Stimulated activated CD4-positive, alpha-beta T cell treated with anti-CD3 and anti-CD28 coated beads, TNF-alpha, amount 100 ng/mL, for 1 hour (primary cell): ENCODE data around the gene FZR1.
"Not testable (repeated sequence)": the region's sequence is repeated elsewhere in the genome, so short reads cannot be mapped to it uniquely, and the experiment has no call there.

Experiments used
- DNase-seq, 3 donors: peaks; one replicate each; pipeline ENCODE4 v3.0.0-alpha.2; 2020; ENCODE audit warnings: low read depth in 3 of 3, low spot score in 1 of 3

The FZR1 gene

DNA sequence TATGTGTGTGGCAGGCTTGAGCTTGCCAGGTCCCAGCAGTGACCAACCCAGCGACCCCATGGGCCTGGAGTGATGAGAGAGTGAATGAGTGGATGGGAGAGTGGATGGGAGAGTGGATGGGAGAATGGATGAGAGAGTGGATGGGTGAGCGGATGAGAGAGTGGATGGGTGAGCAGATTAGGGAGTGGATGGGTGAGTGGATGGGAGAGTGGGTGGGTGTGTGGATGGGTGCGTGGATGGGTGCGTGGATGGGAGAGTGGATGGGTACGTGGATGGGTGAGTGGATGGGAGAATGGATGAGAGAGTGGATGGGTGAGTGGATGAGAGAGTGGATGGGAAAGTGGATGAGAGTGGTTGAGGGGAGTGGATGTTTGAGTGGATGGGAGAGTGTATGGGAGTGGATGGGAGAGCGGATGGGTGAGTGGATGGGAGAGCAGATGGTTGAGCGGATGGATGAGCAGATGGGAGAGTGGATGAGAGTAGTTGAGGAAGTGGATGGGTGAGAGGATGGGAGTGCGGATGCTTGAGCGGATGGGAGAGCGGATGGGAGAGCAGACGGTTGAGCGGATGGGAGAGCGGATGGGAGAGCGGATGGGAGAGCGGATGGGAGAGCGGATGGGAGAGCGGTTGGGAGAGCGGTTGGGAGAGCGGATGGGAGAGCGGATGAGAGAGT is 22.6 kb downstream of the FZR1 start:
- no peak for DNase-seq

GRCh38 chr19:3529299-3529698 is 23.2 kb downstream of the FZR1 start:
- DNase-seq = not testable (repeated sequence)

- no peak for DNase-seq
Observed at GRCh38 chr19:3530389-3530788, 24.3 kb downstream of the FZR1 start.

DNA sequence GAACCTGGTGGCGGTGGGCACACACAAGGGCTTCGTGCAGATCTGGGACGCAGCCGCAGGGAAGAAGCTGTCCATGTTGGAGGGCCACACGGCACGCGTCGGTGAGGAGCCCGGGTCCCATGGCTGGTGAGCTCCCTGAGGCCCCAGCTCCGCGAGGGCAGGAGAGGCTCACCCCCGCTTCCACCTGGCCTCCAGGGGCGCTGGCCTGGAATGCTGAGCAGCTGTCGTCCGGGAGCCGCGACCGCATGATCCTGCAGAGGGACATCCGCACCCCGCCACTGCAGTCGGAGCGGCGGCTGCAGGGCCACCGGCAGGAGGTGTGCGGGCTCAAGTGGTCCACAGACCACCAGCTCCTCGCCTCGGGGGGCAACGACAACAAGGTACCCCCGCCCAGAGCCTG is 25.6 kb downstream of the FZR1 start:
- no peak for DNase-seq

DNA sequence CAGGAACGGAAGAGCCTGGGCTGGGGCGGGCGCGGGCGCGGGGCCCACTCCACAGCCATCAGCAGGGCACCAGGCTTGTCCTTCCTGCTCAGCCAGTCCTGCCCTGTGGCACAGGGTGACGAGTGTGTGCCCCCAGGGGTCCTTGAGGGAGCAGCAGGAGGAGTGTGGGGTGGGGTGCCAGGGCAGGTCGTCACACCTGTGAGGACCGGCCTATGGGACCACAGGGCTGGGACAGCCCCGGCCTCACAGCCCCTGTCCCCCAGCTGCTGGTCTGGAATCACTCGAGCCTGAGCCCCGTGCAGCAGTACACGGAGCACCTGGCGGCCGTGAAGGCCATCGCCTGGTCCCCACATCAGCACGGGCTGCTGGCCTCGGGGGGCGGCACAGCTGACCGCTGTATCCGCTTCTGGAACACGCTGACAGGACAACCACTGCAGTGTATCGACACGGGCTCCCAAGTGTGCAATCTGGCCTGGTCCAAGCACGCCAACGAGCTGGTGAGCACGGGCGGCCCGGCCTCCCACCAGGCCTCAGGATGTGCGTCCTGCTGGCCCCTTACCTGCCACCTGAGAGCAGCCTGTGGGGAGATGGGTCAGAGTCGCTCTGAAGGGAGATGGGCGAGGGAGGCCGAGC is 26.2 kb downstream of the FZR1 start:
- DNase-seq = no peak

DNA sequence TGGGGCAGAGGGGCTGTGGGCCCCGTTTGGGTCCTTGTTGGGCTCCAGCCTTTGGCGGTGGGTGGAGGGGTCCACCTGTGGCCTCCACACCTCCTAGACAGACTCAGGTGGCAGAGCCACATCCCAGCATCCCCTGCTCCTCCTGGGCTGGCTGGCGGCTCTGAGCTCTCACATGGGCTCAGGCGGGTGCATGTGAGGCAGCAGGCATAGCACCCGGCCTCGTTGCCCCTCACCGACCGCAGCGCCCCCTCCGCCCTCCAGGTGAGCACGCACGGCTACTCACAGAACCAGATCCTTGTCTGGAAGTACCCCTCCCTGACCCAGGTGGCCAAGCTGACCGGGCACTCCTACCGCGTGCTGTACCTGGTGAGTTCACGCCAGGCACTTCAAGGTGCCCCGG is 26.9 kb downstream of the FZR1 start:
- no peak for DNase-seq

DNA sequence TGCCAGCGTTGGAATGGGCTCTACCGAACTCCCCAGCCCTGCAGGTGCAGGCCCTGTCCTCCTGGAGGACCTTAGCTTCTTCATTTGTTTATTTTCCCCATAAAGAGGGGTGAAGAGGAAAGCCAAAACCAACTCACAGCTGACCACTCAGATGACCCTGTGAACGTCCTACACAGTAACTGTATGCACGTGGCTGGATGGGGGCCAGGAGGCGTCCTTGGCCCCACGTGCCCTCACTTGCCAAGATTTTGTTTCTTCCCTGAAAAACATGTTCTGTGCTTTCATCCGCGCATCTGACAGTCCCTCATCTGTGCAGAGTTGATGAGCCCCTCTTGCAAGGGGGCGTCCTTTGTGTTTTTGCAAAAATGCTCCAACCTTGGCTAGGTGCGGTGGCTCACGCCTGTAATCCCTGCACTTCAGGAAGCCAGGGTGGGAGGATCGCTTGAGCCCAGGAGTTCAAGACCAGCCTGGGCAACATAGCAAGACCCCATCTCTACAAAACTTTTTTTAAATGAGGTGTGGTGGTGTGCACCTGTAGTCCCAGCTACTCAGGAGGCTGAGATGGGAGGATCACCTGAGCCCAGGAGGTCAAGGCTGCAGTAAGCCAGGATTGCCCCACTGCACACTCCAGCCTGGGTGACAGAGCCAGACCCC is 27.6 kb downstream of the FZR1 start:
- DNase-seq = no peak

GRCh38 chr19:3534375-3535234 is 28.5 kb downstream of the FZR1 start:
- no peak for DNase-seq

DNA sequence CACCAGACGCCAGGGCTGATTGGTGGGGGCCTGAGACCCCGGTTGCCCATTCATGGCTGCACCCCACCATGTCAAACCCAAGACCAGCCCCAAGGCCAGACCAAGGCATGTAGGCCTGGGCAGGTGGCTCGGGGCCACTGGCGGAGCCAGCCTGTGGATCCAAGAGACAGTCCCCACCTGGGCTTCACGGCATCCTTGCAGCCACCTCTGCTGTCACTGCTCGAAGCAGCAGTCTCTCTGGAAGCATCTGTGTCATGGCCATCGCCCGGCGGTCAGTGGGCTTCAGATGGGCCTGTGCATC is 29.1 kb downstream of the FZR1 start:
- no peak for DNase-seq

- DNase-seq = no peak
Observed at GRCh38 chr19:3535563-3535965, 29.5 kb downstream of the FZR1 start.

DNA sequence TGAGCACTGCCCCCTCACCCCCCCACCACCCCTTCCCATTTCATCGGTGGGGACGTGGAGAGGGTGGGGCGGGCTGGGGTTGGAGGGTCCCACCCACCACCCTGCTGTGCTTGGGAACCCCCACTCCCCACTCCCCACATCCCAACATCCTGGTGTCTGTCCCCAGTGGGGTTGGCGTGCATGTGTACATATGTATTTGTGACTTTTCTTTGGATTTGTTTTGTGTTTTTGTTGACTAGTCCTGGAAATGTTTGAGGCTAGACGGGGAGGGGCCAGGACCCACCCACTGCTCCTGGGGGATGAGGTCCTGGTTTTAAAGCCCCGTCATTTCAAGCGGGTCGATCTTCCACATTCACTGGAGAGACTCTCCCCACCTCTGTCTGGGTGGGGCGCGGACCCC is 29.9 kb downstream of the FZR1 start:
- DNase-seq = no peak

DNA sequence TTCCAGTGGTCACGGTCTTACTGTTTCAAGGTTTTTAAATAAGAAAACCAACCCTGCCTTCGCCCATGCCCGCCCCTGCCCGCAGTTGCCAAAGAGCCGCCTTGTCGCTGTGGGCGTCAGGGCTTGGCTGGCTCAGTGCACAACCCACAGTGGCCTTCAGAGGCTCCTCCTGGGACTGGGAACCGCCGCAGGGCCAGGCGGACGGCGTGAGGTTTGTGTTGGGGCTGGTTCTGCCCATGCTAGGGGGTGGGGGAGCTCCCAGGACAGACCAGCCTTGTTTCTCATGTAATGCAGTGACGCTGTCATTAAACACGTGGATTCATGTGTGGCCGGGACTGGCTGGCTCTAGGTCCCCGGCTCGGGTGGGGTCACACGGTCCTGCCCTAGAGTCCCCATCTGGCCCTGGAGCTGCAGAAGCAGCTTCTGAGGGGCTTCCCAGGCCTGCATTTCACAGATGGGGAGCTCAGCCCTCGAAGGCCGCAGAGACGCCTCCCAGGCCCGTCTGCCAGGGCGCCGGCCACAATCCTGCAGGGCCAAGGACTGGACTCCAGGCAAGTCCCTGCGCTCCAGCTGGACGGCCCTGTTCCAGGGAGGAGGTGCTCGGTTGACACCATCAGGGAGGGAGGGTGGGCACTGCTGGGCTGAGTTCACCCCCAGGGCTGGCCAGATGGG is 30.5 kb downstream of the FZR1 start:
- no peak for DNase-seq

- no peak for DNase-seq
Observed at GRCh38 chr19:3537101-3537437, 31.0 kb downstream of the FZR1 start.

DNA sequence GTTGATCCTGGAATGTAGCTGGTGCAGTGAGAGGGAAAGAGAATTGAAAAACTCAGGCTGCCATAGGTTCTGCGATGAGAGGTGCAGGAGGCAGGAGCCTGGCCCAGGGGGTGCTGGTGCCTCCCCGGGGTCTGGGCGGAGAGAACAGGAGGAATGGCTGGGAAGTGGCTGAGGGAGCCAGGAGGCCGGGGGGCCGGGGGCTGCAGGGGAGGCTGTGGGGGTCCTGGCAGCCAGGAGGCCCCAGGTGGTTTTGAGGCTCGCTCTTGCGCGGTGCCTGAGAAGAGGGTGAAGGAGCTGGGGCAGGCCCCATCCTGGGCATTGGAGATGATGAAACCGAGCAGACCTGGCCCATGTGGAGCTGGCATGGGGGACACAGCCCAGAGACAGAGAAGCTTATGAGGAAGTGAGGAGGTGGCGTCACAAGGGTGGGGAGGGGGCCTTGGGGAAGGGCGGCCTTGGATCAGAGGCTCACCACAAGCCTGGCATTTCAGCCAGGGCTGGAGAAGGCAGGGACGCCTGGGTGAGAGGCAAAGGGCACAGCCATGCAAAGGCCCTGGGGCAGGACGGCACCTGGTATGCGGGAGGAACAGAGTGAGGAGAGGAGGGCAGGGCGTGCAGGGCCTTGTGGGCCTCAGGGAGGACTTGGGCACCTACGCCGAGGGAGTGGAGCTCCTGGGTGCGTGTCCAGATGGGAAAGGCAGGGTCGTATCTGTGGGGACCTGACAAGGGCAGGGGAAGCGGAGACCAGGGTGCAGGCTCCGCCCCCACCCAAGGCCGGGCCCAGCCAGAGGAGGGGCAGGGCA is 31.5 kb downstream of the FZR1 start:
- no peak for DNase-seq

DNA sequence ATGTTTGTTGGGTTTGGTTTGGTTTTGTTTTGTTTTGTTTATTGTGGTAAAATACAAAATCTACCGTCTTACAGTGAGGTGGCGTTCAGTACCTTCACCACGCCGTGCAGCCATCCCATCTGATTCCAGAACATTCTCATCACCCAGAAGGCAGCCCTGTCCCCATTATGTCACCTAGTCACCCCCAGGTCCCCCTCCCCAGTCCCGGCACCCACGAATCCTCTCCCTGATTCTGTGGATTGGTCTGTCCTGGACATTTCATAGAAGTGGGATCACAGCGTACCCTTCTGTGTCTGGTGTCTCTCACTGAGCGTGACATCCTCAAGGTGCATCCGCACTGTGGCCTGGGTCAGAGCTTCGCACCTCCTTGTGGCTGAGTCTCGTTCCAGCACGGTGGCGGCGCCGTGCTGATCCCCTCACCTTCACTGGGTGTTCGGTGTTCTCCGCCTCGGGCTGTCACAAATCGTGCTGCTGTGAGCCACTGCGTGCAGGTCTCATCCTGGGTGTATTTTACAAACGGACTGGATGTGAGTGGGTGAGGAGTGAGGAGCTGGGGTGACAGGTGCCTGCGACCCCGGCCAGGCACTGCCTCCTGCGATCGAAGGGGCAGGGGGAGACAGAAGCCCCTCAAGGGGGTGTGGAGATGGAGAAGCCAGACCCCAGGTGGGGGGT is 32.3 kb downstream of the FZR1 start:
- DNase-seq = no peak

DNA sequence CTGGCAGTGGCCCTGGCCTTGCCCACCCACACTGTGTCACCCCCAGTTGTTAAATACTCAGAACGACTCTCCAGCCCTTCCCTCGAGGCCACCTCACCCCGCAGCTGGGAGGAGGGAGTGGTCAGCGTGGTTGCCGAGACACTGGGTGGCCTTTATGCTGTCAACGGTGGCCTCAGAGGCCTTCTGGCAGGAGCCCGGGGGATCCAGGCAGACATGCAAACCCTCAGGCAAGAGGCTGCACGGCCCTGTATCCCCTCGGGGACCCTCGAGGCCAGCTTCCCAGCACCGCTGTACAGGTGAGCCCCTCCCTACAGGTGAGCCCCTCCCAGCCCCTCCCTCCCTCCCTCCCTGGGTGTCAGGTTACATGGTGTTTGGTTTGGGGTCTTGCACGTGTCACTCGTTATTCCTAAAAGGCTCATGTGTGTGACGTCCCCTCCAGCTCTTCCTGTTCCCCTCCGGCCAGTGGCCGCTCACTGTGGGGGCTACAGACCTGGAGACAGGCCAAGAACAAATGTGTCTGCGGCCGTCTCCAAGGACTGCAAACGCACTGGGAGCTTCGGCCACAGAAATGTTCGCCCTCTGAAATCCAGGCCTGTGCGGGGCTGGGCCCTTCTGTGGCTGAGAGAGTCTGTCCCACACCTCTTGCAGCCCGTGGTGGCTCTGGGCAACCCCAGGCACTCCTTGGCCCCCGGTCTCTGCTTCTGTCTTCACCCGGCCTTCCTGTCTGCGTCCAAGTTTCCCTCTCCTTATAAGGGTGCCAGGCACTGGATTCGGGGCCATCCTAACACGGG is 33.0 kb downstream of the FZR1 start, which contains the start of gene TEKTIP1:
Gene TEKTIP1 (plus strand): TSS at position 210 of the 791 bp plus-strand sequence. CDS start 4 bp downstream, at position 214.
- no peak for DNase-seq

DNA sequence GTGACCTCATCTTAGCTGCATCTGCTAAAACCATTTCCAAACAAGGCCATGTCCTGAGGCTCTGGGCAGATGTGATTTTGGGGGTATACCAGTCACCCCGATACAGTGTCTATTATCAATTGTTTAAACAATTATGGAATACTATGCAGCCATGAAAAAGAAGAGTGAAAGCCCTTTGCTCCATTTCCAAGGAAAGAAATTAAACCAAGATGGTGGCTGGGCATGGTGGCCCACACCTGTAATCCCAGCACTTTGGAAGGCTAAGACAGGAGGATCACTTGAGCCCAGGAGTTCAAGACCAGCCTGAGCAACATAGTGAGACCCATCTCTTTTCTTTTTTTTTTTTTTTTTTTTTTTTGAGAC is 33.6 kb downstream of the FZR1 start:
- no peak for DNase-seq

- no peak for DNase-seq
Observed at GRCh38 chr19:3543150-3544057, 37.3 kb downstream of the FZR1 start.
